ENCODE results near the gene ZBTB7C. TPM values are rescaled to one million over a fixed set of nuclear protein-coding genes. Genes with fewer than 3 reads are reported as not detected.

The ZBTB7C gene
- total RNA-seq, 3 donors from 2014 or later (not counting 1 experiment from before 2014, with no cell fraction given), result 0.07 TPM; not detected in 2

- no peak for DNase-seq
- Histone ChIP-seq H3K4me1 (ENCODE audit: control insufficient read depth, insufficient read depth, low read length) (no peaks in the 10 kb centered on the region), H3K27ac (ENCODE audit: low read length) (no peak overlapping the region), H3K9me3 (ENCODE audit: control insufficient read depth, insufficient read depth, low read length) (no peaks in the 10 kb centered on the region), H3K4me3 (ENCODE audit: low read length) (no peak overlapping the region), H3K36me3 (ENCODE audit: control insufficient read depth, insufficient read depth, low read length) (no peaks in the 10 kb centered on the region), H3K27me3 (ENCODE audit: control insufficient read depth, insufficient read depth, low read length) (no peaks in the 10 kb centered on the region)
- Mint-ChIP-seq H3K4me3 (no peak overlapping the region), H3K4me1 (no peaks in the 10 kb centered on the region), H3K36me3 (no peaks in the 10 kb centered on the region), H3K27me3 (ENCODE audit: low read depth in 2 of 2) (peaks cover 7 to 23% of the 10 kb centered on the region in 2 donors), H3K9me3 (no peaks in the 10 kb centered on the region), H3K27ac (no peak overlapping the region)
- ATAC-seq, result no peak
- 88% methylated on average over 9 of the region's 9 CpGs for WGBS (ENCODE audit: insufficient coverage)
- intact Hi-C loops (cut with micrococcal nuclease), result no loop called here
- TF ChIP-seq CTCF (IDR thresholded peaks at IDR 0.05), result no peak
Measured at GRCh38 chr18:48193521-48194492, 215.4 kb downstream of the ZBTB7C start.

GRCh38 chr18:48192542-48192941, 216.6 kb downstream of the ZBTB7C start:
- DNase-seq (no peak), ATAC-seq (no peak)
- Mint-ChIP-seq H3K27ac (no peak overlapping the region), H3K4me1 (no peaks in the 10 kb centered on the region), H3K4me3 (no peak overlapping the region), H3K36me3 (no peaks in the 10 kb centered on the region), H3K9me3 (no peaks in the 10 kb centered on the region), H3K27me3 (ENCODE audit: low read depth in 2 of 2) (peaks cover 7 to 10% of the 10 kb centered on the region in 2 donors)
- Histone ChIP-seq H3K27ac (ENCODE audit: low read length) (no peak overlapping the region), H3K36me3 (ENCODE audit: control insufficient read depth, insufficient read depth, low read length) (no peaks in the 10 kb centered on the region), H3K4me3 (ENCODE audit: low read length) (no peak overlapping the region), H3K9me3 (ENCODE audit: control insufficient read depth, insufficient read depth, low read length) (no peaks in the 10 kb centered on the region), H3K4me1 (ENCODE audit: control insufficient read depth, insufficient read depth, low read length) (no peaks in the 10 kb centered on the region), H3K27me3 (ENCODE audit: control insufficient read depth, insufficient read depth, low read length) (no peaks in the 10 kb centered on the region)
- intact Hi-C loops (cut with micrococcal nuclease), result no loop called here
- 97% methylated on average over 7 of the region's 8 CpGs for WGBS (ENCODE audit: insufficient coverage)
- TF ChIP-seq CTCF (IDR thresholded peaks at IDR 0.05), result no peak

- no peak for ATAC-seq
- H3K27me3 ChIP-seq (ENCODE audit: control insufficient read depth, insufficient read depth, low read length), result no peaks in the 10 kb centered on the region
- 80% methylated on average over 3 of the region's 3 CpGs for WGBS (ENCODE audit: insufficient coverage)
- no peak overlapping the region for H3K4me3 ChIP-seq (ENCODE audit: low read length)
- H3K4me1 ChIP-seq (ENCODE audit: control insufficient read depth, insufficient read depth, low read length), result no peaks in the 10 kb centered on the region
- TF ChIP-seq CTCF (IDR thresholded peaks at IDR 0.05), result no peak
- no peaks in the 10 kb centered on the region for H3K9me3 ChIP-seq (ENCODE audit: control insufficient read depth, insufficient read depth, low read length)
- intact Hi-C loops (cut with micrococcal nuclease), result no loop called here
- H3K27me3 Mint-ChIP-seq (ENCODE audit: low read depth in 2 of 2), result peaks cover 3 to 7% of the 10 kb centered on the region in 2 donors
- H3K27ac Mint-ChIP-seq, result no peak overlapping the region
- H3K4me1 Mint-ChIP-seq, result no peaks in the 10 kb centered on the region
- H3K36me3 Mint-ChIP-seq, result no peaks in the 10 kb centered on the region
- DNase-seq, result no peak
- H3K27ac ChIP-seq (ENCODE audit: low read length), result no peak overlapping the region
- H3K9me3 Mint-ChIP-seq, result no peaks in the 10 kb centered on the region
- no peak overlapping the region for H3K4me3 Mint-ChIP-seq
- H3K36me3 ChIP-seq (ENCODE audit: control insufficient read depth, insufficient read depth, low read length), result no peaks in the 10 kb centered on the region
Measured at GRCh38 chr18:48191494-48191893, 217.7 kb downstream of the ZBTB7C start.
